Endothelial cell (in vitro differentiated cells): ENCODE results near the gene CPNE9. TPM values are rescaled to one million over a fixed set of nuclear protein-coding genes. Genes with fewer than 3 reads are reported as not detected.
A peak's percentile ranks its signal among the peaks of the same experiment; 100 is the strongest.

Experiments used
- DNase-seq: peaks from one replicate; pipeline ENCODE4 v3.0.0; 2021; ENCODE audit warnings: low spot score
- H3K27ac Mint-ChIP-seq: one replicate; pipeline ENCODE4 v1.8.0; 2021; ENCODE audit warnings: mixed read lengths, inconsistent platforms; ENCODE audit not compliant: unreplicated experiment
- H3K27me3 Mint-ChIP-seq: one replicate; pipeline ENCODE4 v1.8.0; 2021; ENCODE audit warnings: mild to moderate bottlenecking, moderate library complexity, mixed read lengths, inconsistent platforms; ENCODE audit not compliant: unreplicated experiment
- H3K36me3 Mint-ChIP-seq: one replicate; pipeline ENCODE4 v1.8.0; 2021; ENCODE audit warnings: mild to moderate bottlenecking, low read depth, mixed read lengths, inconsistent platforms; ENCODE audit not compliant: unreplicated experiment
- H3K4me1 Mint-ChIP-seq: one replicate; pipeline ENCODE4 v1.8.0; 2021; ENCODE audit warnings: mild to moderate bottlenecking, mixed read lengths, inconsistent platforms; ENCODE audit not compliant: unreplicated experiment
- H3K4me3 Mint-ChIP-seq: one replicate; pipeline ENCODE4 v1.8.0; 2021; ENCODE audit warnings: mild to moderate bottlenecking, mixed read lengths, inconsistent platforms; ENCODE audit not compliant: unreplicated experiment
- H3K9me3 Mint-ChIP-seq: one replicate; pipeline ENCODE4 v1.8.0; 2021; ENCODE audit warnings: mixed read lengths, inconsistent platforms; ENCODE audit not compliant: unreplicated experiment
- CTCF ChIP-seq: fragments of 200-600 bp; sonication (generic); IDR thresholded peaks from one replicate; pipeline ENCODE4 v1.5.0; 2021; ENCODE audit warnings: antibody characterized with exemption; ENCODE audit not compliant: unreplicated experiment
- total RNA-seq: library from RNA; stranded (reverse); fragmentation: NEBNext Ultra II Directional; extraction: Animal tissue kit (Norgen Biotek cat#: 25700); gene quantifications from one replicate; pipeline ENCODE4 v1.2.1, GENCODE V29; 2021; ENCODE audit not compliant: unreplicated experiment

Gene CPNE9
- total RNA-seq, 1 donor from 2014 or later, result 0.31 TPM

- TF ChIP-seq CTCF, result no peak
- Mint-ChIP-seq H3K4me1 (peaks cover 5% of the 10 kb centered on the region), H3K27ac (no peak overlapping the region), H3K9me3 (no peaks in the 10 kb centered on the region), H3K36me3 (peaks cover 60% of the 10 kb centered on the region), H3K27me3 (peaks cover 2% of the 10 kb centered on the region), H3K4me3 (no peak overlapping the region)
- DNase-seq, result no peak
Observed at GRCh38 chr3:9744162-9744561, 40.5 kb downstream of the CPNE9 start.

GRCh38 chr3:9745521-9745920, 41.9 kb downstream of the CPNE9 start:
- Mint-ChIP-seq H3K4me1 (peaks cover 17% of the 10 kb centered on the region), H3K27ac (no peak overlapping the region), H3K9me3 (no peaks in the 10 kb centered on the region), H3K4me3 (no peak overlapping the region), H3K27me3 (peaks cover 9% of the 10 kb centered on the region), H3K36me3 (peaks cover 50% of the 10 kb centered on the region)
- TF ChIP-seq CTCF, result no peak
- no peak for DNase-seq

GRCh38 chr3:9746330-9746729, 42.7 kb downstream of the CPNE9 start:
- Mint-ChIP-seq H3K4me1 (peaks cover 19% of the 10 kb centered on the region), H3K4me3 (peak overlapping the region; percentile 83), H3K9me3 (no peaks in the 10 kb centered on the region), H3K36me3 (peaks cover 48% of the 10 kb centered on the region), H3K27ac (no peak overlapping the region), H3K27me3 (peaks cover 11% of the 10 kb centered on the region)
- no peak for DNase-seq
- no peak for TF ChIP-seq CTCF

- H3K4me3 Mint-ChIP-seq, result peak overlapping the region; percentile 47
Observed at GRCh38 chr3:9747267-9747666, 43.6 kb downstream of the CPNE9 start.

GRCh38 chr3:9748031-9748430, 44.4 kb downstream of the CPNE9 start:
- no peak for TF ChIP-seq CTCF
- H3K36me3 Mint-ChIP-seq, result peaks cover 43% of the 10 kb centered on the region

More at GRCh38 chr3:9747267-9747666, 43.6 kb downstream of the CPNE9 start:
- TF ChIP-seq CTCF, result no peak
- peaks cover 23% of the 10 kb centered on the region for H3K4me1 Mint-ChIP-seq
- no peaks in the 10 kb centered on the region for H3K9me3 Mint-ChIP-seq
- DNase-seq, result no peak
- H3K27me3 Mint-ChIP-seq, result peaks cover 15% of the 10 kb centered on the region
- H3K36me3 Mint-ChIP-seq, result peaks cover 49% of the 10 kb centered on the region
- H3K27ac Mint-ChIP-seq, result no peak overlapping the region

More at GRCh38 chr3:9748031-9748430, 44.4 kb downstream of the CPNE9 start:
- no peak for DNase-seq
- Mint-ChIP-seq H3K9me3 (no peaks in the 10 kb centered on the region), H3K4me3 (no peak overlapping the region), H3K27ac (peak overlapping the region; percentile 48), H3K27me3 (peaks cover 15% of the 10 kb centered on the region), H3K4me1 (peaks cover 23% of the 10 kb centered on the region)
